ENCODE measurements around the gene KRTAP5-7. TPM values are rescaled to one million over a fixed set of nuclear protein-coding genes. Genes with fewer than 3 reads are reported as not detected.

The KRTAP5-7 gene
- total RNA-seq, 1 donor from 2014 or later = 0.25 TPM

GRCh38 chr11:71577469-71578004, 50.5 kb downstream of the KRTAP5-7 start:
- no peak overlapping the region for H3K27ac Mint-ChIP-seq
- DNase-seq (ENCODE audit: low spot score in 2 of 2, unreplicated experiment in 2 of 2) = no peak

More at GRCh38 chr11:71577469-71578004, 50.5 kb downstream of the KRTAP5-7 start:
- no peak for TF ChIP-seq CTCF (IDR thresholded peaks at IDR 0.05; ENCODE audit: unreplicated experiment)
- H3K36me3 Mint-ChIP-seq = no peaks in the 10 kb centered on the region
- no peaks in the 10 kb centered on the region for H3K9me3 Mint-ChIP-seq
- H3K27me3 Mint-ChIP-seq (ENCODE audit: low read depth) = peaks cover 20% of the 10 kb centered on the region
- no peak overlapping the region for H3K4me3 Mint-ChIP-seq
- H3K4me1 Mint-ChIP-seq = peaks cover 11% of the 10 kb centered on the region

Other genes with a start within 250 kb of the KRTAP5-7 start
- gene DHCR7, start 78.9 kb upstream of the KRTAP5-7 start, total RNA-seq = 94.8 to 110 TPM (median 98.2 TPM) in 3 replicates
- gene NADSYN1, start 74.1 kb upstream of the KRTAP5-7 start, total RNA-seq = 67.8 to 71.8 TPM (median 71.0 TPM) in 3 replicates
- 0.18 to 0.73 TPM (median 0.25 TPM) in 3 replicates for gene KRTAP5-8, start 10.8 kb downstream of the KRTAP5-7 start, total RNA-seq
- gene KRTAP5-9, start 21.2 kb downstream of the KRTAP5-7 start, total RNA-seq = 0.52 to 0.65 TPM (median 0.62 TPM) in 3 replicates
- gene KRTAP5-10, start 38.3 kb downstream of the KRTAP5-7 start, total RNA-seq = 0.22 to 0.32 TPM (median 0.31 TPM) in 3 replicates
- 0.44 TPM in 1 of 3 replicates, not detected in the others for gene KRTAP5-11, start 55.6 kb downstream of the KRTAP5-7 start, total RNA-seq

Measured in mesothelial cell of epicardium (in vitro differentiated cells).